A673 (cell line): Measurements from ENCODE around the gene CDON. TPM values are rescaled to one million over a fixed set of nuclear protein-coding genes. Genes with fewer than 3 reads are reported as not detected.

Source experiments
- BruUV-seq: library from RNA; stranded (reverse); fragments of 400-500 nt; replicated peaks from 2 replicates; lab custom pipeline; 2021; lab: Mats Ljungman, UMichigan
- CTCF ChIA-PET: fragments of 300-600 bp; sonication (Branson Sonifier 250); formaldehyde crosslinking; loops from one replicate; lab custom pipeline; 2022; ENCODE audit warnings: antibody characterized with exemption; lab: Charles Lee
- POLR2A ChIA-PET: fragments of 300-600 bp; sonication (Branson Sonifier 250); formaldehyde crosslinking; loops from one replicate; lab custom pipeline; 2022; ENCODE audit warnings: antibody characterized with exemption; ENCODE audit not compliant: low non-redundant PET; lab: Charles Lee
- DNase-seq: peaks from one replicate; pipeline ENCODE4 v3.0.0-alpha.2; 2015; ENCODE audit warnings: low spot score
- H3K27ac ChIP-seq: fragments of 200-600 bp; sonication (generic); 2 replicates; pipeline ENCODE4 v1.5.1; 2016; ENCODE audit warnings: mixed run types, low read depth, mild to moderate bottlenecking, mixed read lengths, antibody characterized with exemption, low read length; ENCODE audit not compliant: poor library complexity, severe bottlenecking
- H3K27me3 ChIP-seq: fragments of 200-600 bp; sonication (generic); replicated peaks from 2 replicates; pipeline ENCODE4 v1.6.1; 2017; ENCODE audit warnings: mixed run types, low read depth, mild to moderate bottlenecking, mixed read lengths, antibody characterized with exemption, low read length; ENCODE audit not compliant: insufficient read depth, poor library complexity
- H3K36me3 ChIP-seq: fragments of 200-600 bp; sonication (generic); 2 replicates; pipeline ENCODE4 v1.6.1; 2016; ENCODE audit warnings: mixed run types, mild to moderate bottlenecking, mixed read lengths, antibody characterized with exemption, low read length; ENCODE audit not compliant: insufficient read depth, poor library complexity, severe bottlenecking
- H3K4me1 ChIP-seq: fragments of 200-600 bp; sonication (generic); 2 replicates; pipeline ENCODE4 v1.6.1; 2017; ENCODE audit warnings: mixed run types, mild to moderate bottlenecking, mixed read lengths, antibody characterized with exemption, low read length; ENCODE audit not compliant: insufficient read depth, poor library complexity, severe bottlenecking
- H3K4me3 ChIP-seq: fragments of 200-600 bp; sonication (generic); 2 replicates; pipeline ENCODE4 v1.5.1; 2016; ENCODE audit warnings: low read depth, mixed run types, mild to moderate bottlenecking, mixed read lengths, low read length; ENCODE audit not compliant: poor library complexity, severe bottlenecking
- H3K9me3 ChIP-seq: fragments of 200-600 bp; sonication (generic); 2 replicates; pipeline ENCODE4 v1.6.1; 2016; ENCODE audit warnings: mixed run types, low read depth, mild to moderate bottlenecking, mixed read lengths, antibody characterized with exemption, low read length; ENCODE audit not compliant: poor library complexity, severe bottlenecking
- EZH2 ChIP-seq: fragments of 200-600 bp; sonication (generic); IDR thresholded peaks from 2 replicates; pipeline ENCODE4 v1.6.1; 2017; ENCODE audit warnings: borderline replicate concordance, low read depth, mild to moderate bottlenecking, mixed read lengths, antibody characterized with exemption, low read length; ENCODE audit not compliant: poor library complexity, severe bottlenecking
- intact Hi-C: fragments of 100-400 bp; cut with micrococcal nuclease; formaldehyde crosslinking; loops from one replicate; pipeline ENCODE4 v1.10.0; 2022; ENCODE audit not compliant: unreplicated experiment
- total RNA-seq: library from RNA; stranded (reverse); gene quantifications from 2 replicates; pipeline ENCODE4 v1.2.3, GENCODE V29; 2021
- TF ChIP-seq, protein P1 (sequence below): fragments of 300-800, 200-600 bp; sonication (generic); conservative IDR thresholded peaks from 2 replicates; pipeline ENCODE4 v1.5.1; 2017; ENCODE audit warnings: low read depth, mild to moderate bottlenecking, antibody characterized with exemption, low read length, moderate library complexity, mixed read lengths

CDON gene
- total RNA-seq, 1 experiment from 2014 or later, result 25.3 TPM

DNA sequence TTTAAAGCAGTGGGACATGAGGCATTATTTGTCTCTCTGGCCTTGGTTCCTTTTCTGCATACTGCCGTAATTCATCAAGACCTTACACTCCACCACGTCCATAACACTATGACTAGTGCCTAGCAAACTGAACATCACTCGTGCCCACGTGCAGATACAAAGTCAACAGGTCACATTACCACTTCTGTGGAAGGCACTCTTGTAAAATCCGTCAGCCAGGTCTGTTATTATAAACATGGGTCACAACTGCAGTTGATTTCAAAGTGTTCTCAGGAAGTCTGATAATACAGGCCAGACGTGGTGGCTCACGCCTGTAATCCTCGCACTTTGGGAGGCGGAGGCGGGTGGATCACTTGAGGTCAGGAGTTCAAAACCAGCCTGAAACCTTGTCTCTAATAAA is 102.7 kb downstream of the CDON start:
- DNase-seq, result no peak
- H3K27me3 ChIP-seq, result no peaks in the 10 kb centered on the region
- TF ChIP-seq, protein P1, sequence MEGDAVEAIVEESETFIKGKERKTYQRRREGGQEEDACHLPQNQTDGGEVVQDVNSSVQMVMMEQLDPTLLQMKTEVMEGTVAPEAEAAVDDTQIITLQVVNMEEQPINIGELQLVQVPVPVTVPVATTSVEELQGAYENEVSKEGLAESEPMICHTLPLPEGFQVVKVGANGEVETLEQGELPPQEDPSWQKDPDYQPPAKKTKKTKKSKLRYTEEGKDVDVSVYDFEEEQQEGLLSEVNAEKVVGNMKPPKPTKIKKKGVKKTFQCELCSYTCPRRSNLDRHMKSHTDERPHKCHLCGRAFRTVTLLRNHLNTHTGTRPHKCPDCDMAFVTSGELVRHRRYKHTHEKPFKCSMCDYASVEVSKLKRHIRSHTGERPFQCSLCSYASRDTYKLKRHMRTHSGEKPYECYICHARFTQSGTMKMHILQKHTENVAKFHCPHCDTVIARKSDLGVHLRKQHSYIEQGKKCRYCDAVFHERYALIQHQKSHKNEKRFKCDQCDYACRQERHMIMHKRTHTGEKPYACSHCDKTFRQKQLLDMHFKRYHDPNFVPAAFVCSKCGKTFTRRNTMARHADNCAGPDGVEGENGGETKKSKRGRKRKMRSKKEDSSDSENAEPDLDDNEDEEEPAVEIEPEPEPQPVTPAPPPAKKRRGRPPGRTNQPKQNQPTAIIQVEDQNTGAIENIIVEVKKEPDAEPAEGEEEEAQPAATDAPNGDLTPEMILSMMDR, result no peak
- no peak for TF ChIP-seq EZH2
- POLR2A ChIA-PET, result no interaction called here
- H3K36me3 ChIP-seq, result no peaks in the 10 kb centered on the region
- no peak overlapping the region for H3K27ac ChIP-seq
- CTCF ChIA-PET, result no interaction called here
- H3K4me3 ChIP-seq, result no peak overlapping the region
- peaks cover 5% of the 10 kb centered on the region for H3K4me1 ChIP-seq
- H3K9me3 ChIP-seq, result peaks cover 3% of the 10 kb centered on the region
- BruUV-seq, result no TSS peak
- intact Hi-C loops, result no loop called here

DNA sequence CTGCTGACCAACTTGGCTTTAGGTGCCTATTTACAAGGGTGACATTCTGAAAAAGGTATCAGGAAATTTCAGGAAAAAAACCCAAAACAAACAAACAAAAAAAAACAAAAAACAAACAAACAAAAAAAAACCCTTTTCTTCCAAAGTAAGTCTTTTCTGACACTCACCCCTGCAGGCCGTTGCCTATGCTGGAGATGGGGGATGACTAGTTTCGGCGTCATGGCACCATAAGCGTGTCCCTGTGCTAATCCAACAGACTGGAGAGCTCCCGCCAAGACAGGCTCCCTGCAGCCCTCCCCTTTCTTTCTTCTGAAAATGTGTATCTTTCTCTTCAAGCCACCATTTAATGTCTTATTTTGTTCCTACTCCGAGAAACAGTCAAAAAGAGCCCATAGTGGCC is 103.2 kb downstream of the CDON start:
- Histone ChIP-seq H3K27ac (no peak overlapping the region), H3K9me3 (peaks cover 3% of the 10 kb centered on the region), H3K36me3 (no peaks in the 10 kb centered on the region), H3K4me1 (peaks cover 2% of the 10 kb centered on the region), H3K27me3 (no peaks in the 10 kb centered on the region), H3K4me3 (no peak overlapping the region)
- DNase-seq, result no peak
- TF ChIP-seq EZH2, result no peak
- TF ChIP-seq, protein P1, result no peak
- POLR2A ChIA-PET, result no interaction called here
- CTCF ChIA-PET, result no interaction called here
- intact Hi-C loops, result no loop called here
- BruUV-seq, result TSS peak; percentile 20

DNA sequence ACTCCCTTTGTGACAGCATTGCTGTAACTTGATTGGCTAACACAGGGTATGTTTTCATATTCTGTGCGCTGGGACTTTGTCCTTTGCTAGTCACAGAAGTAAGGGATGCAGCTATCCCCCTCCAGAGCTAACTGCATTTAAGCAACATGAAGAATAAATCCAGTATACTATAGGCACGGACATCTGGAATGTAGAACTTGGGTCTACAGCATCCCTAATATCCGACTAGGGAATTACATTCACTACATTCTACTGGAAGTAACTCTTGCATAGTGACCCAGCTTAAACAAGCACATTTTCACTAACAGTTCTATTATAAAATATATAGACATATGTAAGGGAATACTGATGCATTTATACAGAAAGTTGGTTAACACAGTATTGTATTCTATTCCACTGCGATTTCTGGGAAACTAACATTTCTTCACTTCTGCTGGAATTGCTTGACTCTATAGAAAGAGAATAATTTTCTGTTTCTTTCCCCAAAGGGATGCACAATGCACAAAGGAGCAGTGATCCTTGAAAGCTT is 103.7 kb downstream of the CDON start:
- POLR2A ChIA-PET, result no interaction called here
- DNase-seq, result no peak

More for the DNA sequence above, 103.7 kb downstream of the CDON start:
- no peak overlapping the region for H3K27ac ChIP-seq
- no peak for TF ChIP-seq EZH2
- TF ChIP-seq, protein P1, result no peak
- H3K9me3 ChIP-seq, result peaks cover 3% of the 10 kb centered on the region
- no peaks in the 10 kb centered on the region for H3K36me3 ChIP-seq
- no peak overlapping the region for H3K4me3 ChIP-seq
- no TSS peak for BruUV-seq
- no peaks in the 10 kb centered on the region for H3K27me3 ChIP-seq
- CTCF ChIA-PET, result no interaction called here
- intact Hi-C loops, result no loop called here
- H3K4me1 ChIP-seq, result no peaks in the 10 kb centered on the region
